GM19043 (cell line): ENCODE results near the gene NNMT.

Experiments
- ATAC-seq: cut with Tn5 transposase; IDR thresholded peaks from one replicate; pipeline ENCODE4 v1.9.1; 2021; ENCODE audit warnings: low read depth; ENCODE audit not compliant: unreplicated experiment

NNMT gene

DNA sequence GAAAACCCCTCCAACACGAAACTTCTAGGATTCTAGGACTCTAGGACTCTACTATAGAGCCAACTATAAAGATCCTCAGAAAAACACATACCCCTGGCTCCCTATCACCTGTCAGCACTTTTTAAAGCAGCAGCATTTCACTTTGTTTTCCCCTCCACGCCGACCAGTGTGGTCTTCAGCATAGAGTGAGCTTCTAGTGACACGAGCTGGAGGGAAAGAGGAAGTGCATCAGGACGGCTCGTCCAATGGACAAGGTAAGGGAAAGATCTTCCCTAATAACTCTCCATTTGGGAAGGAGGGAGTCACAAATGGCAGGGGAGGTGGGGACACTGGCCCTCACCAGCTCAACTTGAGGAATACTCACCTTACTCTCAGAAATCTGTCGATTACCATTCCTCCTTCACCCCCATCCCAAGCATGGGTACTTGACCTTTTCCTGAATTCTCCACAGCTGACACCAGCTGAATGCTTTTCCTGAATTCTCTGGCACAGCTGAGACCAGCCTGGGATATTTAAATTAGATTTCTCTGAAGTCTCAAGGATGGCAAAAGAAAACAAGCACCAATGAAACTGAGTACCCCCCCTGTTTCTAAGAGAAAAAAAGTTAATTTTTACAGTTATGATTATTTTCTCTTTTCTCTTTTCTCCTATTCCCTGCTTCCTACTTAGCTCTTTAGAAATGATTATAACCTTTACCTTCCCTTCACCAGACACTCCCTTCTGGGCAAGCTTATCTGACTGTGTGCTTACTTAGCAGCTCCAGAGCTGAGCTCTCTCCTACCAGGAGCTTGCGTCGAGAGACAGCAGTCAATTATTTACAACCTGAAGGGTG, 33.3 kb upstream of the NNMT start:
- ATAC-seq = no peak

DNA sequence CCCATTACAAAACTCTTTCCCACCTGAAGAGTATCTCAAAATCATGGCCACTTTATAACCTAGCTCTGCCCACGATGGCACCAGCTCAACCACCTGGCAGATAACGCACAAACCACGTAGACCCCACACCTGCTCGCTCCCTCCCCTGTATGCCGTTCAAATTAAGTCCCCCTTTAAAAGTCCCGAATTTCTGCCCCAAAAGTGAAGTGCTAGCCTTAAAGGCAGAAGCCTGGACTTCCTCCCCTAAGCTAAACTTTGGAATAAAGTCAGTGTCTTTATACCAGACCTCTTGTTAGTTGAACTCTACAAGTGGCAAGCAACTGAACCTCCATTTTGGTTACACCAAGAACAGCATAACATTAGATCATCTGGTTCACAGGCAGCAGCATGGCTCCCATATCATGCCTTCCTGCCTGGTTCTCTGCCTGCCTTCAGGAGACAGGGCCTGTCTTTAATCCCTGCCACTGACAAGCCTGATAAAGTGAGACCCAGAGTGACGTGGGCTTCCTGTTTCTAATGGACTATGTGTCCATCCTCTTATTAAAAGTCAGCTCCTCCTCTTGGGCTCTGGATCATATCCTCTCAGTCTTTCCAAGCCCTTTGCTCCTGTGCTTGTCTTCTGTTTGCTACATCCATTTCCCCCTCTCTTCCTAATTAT, 32.6 kb upstream of the NNMT start:
- ATAC-seq = no peak

DNA sequence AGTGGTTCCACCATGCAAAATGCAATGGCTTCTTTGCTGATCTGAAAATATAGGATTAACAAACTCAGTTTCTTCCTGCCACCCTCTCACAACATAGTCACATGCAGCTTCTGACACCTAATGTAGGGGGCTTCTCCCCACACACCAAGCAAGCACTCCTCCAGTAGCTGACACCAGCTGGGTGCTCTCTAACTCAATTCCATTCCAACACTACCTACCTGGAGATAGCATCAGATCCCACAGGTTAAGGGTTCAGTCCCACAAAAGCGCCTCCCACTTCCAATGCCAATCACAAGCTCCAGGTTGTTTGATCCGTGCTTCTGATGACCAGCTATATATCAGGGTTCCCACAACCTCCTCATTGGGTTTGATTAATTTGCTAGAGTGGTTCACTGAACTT, 31.8 kb upstream of the NNMT start:
- ATAC-seq = no peak

DNA sequence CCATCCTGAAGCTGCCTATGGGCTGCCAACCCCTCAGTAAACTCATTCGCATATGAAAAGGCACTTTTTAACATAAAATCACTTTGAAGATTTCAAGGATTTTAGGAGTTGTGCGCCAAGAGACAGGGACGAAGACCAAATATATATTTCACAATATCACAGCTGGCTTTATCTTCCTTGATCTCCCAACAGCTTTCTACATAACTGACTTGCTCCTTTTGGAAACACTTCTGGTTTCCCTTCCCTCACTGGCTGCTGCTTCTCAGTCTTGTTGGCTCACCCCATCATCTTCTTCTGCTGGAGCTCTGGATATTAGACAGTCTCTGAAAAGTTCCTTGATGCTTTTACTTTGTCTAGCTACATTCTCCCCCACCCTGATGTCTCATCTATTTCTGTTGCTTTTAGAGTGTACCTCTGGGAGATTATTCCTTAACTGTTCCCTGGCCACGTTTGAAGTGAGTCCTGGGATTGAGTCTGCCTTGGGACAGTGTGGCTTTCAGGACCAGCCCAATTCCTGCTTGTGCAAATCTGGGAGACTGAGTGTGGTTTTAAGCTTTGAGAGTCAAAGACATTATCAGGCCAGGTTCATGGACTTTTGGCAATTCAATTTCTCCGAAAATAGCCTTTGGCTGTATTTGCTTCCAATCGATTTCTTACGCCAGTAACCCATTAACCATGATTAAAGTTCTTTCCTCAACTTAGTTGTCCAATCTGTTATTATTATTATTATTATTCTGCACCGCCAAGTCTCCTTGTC, 30.9 kb upstream of the NNMT start:
- ATAC-seq = no peak

DNA sequence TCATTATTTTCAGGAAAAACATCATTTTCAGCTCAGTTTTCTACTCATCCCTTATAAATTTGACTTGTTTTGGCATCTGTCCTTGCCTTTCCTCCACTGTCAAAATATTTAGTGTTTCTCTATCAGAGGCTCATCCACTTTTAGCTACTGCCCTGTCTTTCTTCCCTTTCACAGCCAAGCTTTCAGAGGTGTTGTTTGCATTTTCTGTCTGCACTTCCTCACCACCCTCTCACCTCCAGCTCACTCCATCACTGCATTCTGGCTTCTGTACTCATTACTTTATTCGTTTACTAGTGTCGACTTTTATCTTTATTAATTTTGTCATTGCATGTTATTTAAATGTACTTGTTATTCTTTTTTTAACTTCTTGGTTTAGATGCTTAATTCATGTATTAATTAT, 26.7 kb upstream of the NNMT start:
- ATAC-seq = no peak

DNA sequence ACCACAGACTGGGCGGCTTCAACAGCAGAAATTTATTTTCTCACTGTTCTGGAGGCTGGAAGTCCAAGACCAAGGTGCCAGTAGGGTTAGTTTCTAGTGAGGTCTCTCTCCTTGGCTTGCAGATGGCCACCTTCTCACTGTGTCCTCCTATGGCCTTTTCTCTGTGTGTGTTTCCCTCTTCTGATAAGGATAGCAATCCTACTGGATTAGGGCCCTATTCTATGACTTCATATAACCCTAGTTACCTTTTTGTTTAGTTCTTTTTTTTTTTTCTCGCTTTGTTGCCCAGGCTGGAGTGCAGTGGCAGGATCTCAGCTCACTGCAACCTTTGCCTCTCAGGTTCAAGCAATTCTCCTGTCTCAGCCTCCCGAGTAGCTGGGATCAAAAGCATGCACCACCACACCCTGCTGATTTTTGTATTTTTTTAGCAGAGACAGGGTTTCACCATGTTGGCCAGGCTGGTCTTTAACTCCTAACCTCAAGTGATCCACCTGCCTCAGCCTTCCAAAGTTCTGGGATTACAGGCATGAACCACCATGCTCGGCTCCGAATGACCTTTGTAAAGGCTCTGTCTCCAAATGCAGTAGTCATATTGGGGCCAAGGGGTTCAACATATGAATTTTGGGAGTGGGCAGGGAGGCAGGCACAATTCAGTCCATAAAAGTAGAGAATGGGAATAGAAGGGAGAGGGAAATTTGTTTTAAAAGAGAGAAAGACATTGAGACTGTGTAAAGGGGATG, 25.5 kb upstream of the NNMT start:
- ATAC-seq = no peak

DNA sequence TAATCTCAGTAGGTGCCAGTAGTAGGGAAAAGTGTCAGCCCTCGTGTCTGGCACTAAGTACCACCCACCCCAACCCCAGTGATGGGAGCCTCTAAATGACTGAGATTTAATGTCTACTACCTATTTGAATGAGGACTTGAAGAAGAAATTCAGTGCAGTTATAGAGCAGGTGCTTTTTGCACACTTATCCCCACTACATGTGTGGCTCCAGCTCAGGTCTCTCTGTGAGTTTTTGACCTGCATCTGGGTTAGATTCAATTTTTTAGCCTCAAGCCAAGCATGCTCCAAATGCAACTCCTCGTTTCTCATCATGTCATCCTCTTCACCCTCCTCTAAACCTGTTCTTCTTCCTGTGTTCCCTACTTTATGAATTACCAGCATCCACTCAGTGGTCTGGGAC, 24.9 kb upstream of the NNMT start:
- no peak for ATAC-seq

DNA sequence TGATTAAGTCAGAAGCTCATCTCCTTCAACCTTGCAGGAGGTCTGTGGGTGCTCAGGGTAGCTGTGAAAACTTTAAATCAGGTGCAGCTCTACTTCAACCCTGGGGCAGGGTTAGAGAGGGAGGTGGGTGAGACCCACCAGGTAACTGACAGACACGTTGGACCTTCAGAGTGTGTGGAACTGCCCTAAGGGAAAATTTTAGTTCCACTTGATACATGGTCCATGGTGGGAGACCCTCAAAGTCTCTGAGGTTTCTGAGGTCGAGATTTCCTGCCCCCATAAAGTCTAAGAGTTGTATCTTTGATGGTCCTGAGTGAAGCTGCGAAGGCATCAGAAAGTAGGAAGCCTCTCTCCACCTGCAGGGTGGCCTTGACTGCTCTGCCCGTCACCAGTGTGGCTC, 23.9 kb upstream of the NNMT start:
- ATAC-seq = no peak

DNA sequence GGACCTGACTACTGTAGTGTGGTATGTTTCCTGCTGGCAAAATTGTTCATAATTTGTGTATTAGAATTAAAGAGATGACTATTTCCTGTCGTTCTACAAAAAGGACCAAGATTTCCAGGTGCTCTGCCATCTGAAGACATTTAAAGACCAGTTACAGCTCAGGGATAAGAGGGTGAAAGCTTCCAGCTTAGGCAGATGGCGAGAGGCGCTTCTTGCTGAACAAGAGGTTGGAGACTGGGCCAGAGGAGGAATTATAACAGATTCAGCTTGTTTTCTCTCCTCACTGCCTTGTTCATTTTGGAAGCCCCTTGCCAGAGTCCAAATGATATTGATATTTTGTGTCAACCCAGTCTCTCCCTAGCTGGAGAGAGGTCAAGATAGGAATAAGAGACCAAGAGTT, 23.1 kb upstream of the NNMT start:
- no peak for ATAC-seq

DNA sequence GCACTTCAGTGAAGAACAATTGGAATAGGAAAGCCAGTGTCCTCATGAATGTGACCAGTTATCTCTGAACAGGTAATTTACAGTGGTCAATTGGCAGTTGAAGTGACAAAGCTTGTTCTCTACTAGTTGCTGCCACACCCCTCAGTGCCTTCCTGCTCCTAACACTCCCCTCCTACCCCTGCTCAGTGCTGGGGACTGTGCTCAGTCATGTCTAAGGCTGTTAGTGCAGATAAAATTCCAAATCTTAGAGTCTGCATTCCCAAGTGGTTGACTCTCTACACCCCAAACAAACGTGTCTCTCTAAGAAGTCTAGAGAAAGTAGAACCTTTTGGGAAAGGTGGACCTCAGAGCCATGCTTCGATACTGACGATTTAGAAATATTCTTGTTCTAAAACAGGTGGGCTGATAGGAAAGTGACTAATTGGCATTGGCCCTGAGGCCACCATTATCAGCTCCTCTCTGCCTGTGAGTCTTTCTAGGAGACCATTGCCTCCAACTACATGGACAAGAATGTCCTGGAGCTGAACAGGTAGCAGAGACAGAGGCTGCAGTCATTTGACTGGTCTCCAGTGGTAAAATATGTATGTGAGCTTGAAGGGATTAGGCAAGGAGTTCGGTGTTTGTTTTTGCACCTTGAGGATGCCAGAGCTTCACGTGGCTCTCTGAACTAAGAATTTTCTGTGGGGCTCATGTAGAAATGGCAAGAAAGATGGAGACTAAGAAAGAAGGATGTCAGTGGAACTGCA, 22.1 kb upstream of the NNMT start:
- ATAC-seq = no peak

DNA sequence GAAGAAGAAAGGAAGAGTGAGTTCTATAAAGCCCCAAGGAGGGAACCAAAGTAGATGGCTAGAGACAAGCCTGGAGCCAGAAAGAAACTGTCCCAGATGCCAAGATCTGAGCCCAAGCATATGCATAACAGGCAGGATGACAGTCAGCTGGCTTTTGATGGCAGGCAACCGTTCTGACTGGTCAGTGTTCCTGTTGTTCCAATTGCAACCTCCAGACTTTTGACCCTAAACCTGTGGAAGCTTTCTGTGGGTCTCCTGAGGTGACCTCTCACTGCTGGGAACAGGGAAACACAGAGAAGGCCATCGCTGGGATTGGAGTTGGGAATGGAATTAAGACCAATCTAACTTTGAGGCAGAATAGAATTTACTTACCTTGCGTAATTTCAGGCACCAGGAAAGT, 21.6 kb upstream of the NNMT start:
- no peak for ATAC-seq

DNA sequence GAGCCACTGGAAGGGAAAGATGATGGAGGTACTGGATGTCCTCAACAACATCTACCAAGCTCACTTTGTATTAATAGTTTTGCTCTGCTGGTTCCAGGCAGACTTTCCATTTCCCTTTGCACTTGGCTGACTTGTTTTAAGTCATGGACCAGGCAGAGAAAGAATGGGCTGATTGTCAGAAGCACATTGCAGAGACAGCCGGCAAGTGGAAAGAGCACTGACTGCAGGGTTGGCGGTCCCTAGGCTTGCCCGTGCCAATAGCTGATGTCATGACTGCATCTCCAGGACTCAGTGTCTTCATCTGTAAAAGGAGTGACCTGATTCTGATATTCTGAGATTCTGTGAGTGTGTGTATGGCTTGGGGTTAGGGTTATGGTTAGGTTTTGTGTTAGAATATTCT, 20.9 kb upstream of the NNMT start:
- ATAC-seq = no peak

DNA sequence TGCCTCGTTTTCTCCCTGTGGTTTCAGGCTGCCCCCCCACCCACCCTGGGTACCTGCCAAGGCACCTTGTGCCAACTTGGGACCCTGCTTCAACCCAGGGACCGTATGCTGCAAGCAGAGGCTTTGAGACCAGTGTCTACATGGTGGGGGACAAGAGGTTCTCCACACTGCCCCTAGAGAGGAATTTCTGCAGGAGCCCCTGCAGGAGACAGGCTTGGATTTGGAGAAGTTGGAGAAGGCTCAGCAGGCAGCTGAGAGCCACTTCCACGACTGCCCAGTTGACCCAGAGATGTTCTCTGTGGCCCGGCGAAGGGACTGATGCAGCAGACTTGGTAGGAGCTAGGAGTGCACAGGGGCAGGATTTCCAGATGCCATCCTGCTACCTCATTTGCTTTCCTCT, 20.1 kb upstream of the NNMT start:
- ATAC-seq = no peak

DNA sequence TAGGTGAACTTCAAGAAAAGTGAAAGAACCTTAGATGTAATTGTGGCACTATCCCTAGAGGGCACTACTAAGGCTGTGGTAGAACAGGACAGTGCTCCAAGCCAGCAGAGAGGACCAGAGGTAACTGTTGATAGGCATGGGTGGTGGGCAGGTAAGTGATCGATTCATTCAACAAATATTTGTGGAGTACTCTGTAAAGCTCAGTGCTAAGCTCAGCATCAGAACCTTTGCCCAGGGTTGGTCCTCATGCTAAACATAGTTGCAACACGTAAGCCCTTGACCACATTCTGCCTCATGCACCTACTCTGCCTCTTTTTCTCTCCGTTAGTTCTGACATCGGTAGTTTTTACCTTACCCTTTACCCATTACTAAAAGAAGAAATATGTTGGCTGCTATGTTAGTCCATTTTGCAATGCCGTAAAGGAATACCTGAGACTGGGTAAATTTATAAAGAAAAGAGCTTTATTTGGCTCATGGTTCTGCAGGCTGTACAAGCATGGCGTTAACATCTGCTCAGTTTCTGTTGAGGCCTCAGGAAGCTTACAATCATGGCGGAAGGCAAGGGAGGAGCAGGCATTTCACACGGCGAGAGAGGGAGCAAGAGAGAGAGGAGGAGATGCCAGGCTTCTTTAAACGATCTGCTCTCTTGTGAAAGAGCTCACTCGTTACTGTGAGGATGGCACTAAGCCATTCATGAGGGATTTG, 18.4 kb upstream of the NNMT start:
- no peak for ATAC-seq

DNA sequence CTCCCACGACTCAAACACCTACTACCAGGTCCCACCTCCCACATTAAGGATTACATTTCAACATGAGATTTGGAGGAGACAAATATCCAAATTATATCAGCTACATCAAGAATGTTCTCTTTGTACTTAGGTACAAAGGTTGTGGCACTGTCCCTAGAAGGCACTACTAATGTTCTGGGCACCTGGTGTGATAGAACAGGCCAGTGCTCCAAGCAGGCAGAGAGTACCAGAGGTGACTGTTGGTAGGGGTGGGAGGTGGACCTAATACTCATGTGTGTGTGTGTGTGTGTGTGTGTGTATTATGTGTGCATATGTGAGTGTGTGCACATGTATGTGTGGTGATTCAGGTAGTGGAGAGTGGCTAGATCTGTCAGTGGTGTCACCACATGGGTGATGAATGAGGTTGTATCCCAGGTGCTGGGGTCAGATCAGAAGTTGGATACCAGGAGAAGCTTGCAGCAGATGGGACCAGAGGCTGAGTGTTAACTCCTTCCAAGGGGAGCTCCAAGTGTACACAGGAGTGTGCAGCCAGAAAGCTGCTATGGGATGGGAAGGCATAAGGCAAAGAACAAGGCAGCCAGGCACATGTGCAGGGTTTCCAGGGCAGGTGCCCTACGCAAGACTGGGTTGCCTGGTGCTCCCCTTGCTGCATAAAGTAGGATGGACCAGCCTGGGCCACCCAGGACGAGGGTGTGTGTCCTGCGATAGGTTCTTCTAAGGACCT, 17.7 kb upstream of the NNMT start:
- no peak for ATAC-seq

DNA sequence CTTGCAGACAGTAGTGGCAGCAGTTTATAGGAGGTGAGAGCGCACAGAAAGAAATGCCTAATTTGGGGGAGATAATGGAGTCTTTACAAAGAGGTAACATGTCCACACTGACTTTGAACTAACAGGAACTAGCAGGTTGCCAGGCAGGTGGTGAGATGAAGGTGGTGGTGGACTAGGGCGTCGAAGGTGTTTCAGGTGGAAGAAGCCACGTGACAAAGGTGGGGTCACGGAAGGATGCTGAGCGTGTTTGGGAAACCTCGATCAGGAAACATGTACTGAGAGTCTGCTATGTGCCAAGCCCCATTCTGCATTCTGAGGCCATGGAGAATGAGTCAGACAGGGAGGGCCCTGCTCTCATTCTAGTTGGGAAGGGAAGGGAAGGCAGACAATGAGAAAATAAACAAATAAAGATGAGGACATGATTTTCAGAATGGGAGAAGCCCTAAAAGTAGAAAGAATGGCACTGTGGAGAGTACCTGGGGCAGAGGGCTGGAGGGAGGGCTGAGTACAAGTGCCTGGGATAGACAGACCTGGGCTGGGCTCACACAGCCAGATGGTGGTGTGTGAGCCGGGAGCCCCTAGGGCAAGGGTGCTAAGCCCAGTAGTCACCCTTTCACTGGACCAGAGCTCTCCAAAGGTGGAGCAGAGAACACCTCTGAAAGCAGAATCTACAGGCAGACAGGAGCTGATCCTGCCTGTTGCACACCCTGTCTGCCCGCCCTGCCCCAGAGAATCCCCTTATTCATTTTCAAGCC, 16.2 kb upstream of the NNMT start:
- no peak for ATAC-seq

DNA sequence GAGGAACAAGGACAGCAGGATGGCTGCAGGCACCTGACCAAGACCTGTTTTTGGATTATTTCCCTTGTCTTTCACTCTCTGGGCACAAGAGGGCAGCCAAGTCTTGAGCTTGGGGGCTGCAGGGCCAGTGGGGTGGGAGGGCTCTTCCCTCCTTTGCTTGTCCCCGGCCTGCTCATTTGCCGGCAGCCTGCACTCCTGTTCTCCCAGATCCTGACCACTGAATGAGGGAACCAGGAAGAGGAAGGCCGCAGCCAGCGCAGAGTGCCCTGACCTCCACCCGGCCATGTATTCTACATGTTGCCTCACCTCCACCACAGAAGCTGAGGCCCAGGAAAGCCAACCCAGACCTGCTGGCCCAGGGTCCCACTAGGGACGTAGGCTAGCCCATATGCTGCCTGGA, 15.5 kb upstream of the NNMT start:
- ATAC-seq = no peak

DNA sequence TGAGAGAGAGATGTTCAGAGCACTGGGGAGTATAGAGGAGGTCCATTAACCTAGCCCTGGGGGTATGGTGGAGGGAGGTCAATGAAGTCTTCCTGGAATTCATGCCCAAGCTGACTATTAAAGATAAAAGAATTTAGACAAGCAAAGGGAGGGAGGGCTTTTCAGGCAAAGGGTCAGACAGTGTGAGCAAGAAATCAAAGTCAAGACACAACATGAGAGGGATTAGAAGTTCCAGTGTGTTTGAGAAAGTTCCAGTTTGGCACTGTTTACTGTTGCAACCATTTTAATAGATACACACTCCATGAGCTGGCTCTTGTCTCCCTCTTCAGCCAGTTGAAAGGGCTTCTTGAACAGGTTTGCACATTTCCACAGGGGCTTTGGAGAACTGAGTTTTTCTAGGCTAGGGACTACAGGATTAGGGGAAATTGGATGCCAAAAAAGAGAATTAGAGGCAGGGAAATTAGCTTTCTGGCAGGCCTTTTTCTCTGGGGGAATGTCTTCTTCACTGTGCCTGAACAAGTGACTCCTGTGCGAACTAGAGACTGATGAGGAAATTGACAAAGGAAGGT, 14.7 kb upstream of the NNMT start:
- ATAC-seq = no peak
